Vagina (tissue), 2 donors: ENCODE results near the gene OXT. TPM values are rescaled to one million over a fixed set of nuclear protein-coding genes. Genes with fewer than 3 reads are reported as not detected.
A peak's percentile ranks its signal among the peaks of the same experiment; 100 is the strongest.
"Not testable (repeated sequence)": the region's sequence is repeated elsewhere in the genome, so short reads cannot be mapped to it uniquely, and the experiment has no call there.

Experiments used
- DNase-seq, 2 donors: peaks; one replicate each; pipeline ENCODE4 v3.0.0-alpha.2; 2017; ENCODE audit errors: extremely low spot score in 2 of 2
- H3K27ac ChIP-seq: fragments of 200-600 bp; sonication (generic); one replicate; pipeline ENCODE4 v1.5.1; 2019
- H3K27me3 ChIP-seq: fragments of 200-600 bp; sonication (generic); one replicate; pipeline ENCODE4 v1.5.1; 2019
- H3K36me3 ChIP-seq, 2 donors: fragments of 200-600 bp; sonication (generic); one replicate each; pipeline ENCODE4 v1.5.1; 2017 to 2019
- H3K4me1 ChIP-seq: fragments of 200-600 bp; sonication (generic); one replicate; pipeline ENCODE4 v1.5.1; 2019
- H3K4me3 ChIP-seq, 2 donors: fragments of 200-600 bp; sonication (generic); 1 replicate in 1 of 2; 2 replicates in 1 of 2; pipeline ENCODE4 v1.5.1; 2016 to 2019
- H3K9me3 ChIP-seq: fragments of 200-600 bp; sonication (generic); one replicate; pipeline ENCODE4 v1.5.1; 2019
- POLR2A ChIP-seq, 2 donors: fragments of 450-650 bp; IDR thresholded peaks; one replicate each; pipeline ENCODE4 v1.6.1; 2017; ENCODE audit warnings: antibody characterized with exemption in 2 of 2, mild to moderate bottlenecking in 2 of 2, moderate library complexity in 2 of 2
- POLR2AphosphoS5 ChIP-seq, 2 donors: sonication (generic); formaldehyde crosslinking; IDR thresholded peaks; one replicate each; pipeline ENCODE4 v1.9.0; 2017; ENCODE audit warnings: antibody characterized with exemption in 2 of 2, mild to moderate bottlenecking in 2 of 2, low read depth in 1 of 2; ENCODE audit not compliant: insufficient read depth in 1 of 2
- intact Hi-C: fragments of 100-400 bp; cut with DNase I; formaldehyde crosslinking; loops from one replicate; pipeline ENCODE4 v1.15.1; 2023
- total RNA-seq: library from RNA; depleted of rRNA; stranded (reverse); fragments of >200 nt; gene quantifications from one replicate; pipeline ENCODE4 v1.2.3, GENCODE V29; 2016
- TF ChIP-seq, protein P1 (sequence below), 3 experiments: fragments of 450-650 bp in 2 of 3; fragments of 200-600 bp in 1 of 3; sonication (generic) in 1 of 3; IDR thresholded peaks; one replicate each; pipeline ENCODE4 v1.5.1; 2017 to 2019; ENCODE audit warnings: antibody characterized with exemption in 3 of 3, mild to moderate bottlenecking in 2 of 3, moderate library complexity in 2 of 3

Gene OXT
- total RNA-seq, 1 donor from 2014 or later: not detected

DNA sequence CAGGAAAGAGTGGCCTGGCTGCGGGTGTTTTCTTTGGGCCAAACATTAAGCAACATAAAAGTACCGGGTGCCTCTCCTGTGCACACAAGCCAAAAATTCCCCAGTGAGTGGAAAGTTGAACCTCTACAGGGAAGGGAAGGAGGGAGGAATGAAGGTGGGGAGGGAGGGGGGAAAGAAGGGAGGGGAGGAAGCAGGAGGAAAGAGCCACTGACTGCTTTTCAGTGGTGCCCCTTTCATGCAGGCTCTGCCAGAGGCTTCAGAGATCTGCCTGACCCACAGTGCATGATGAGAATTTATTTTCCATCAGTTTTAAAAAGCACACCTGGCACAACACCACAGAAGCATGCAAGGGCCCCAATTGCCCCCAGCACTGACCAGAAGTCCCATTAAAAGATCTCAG is 40.6 kb downstream of the OXT start:
- Histone ChIP-seq H3K27ac (no peak overlapping the region), H3K4me3 (no peak overlapping the region), H3K4me1 (no peaks in the 10 kb centered on the region), H3K27me3 (no peaks in the 10 kb centered on the region), H3K36me3 (peaks cover 0 to 23% of the 10 kb centered on the region in 2 donors), H3K9me3 (no peaks in the 10 kb centered on the region)
- no peak for TF ChIP-seq POLR2AphosphoS5 (IDR thresholded peaks at IDR 0.05; ENCODE audit: insufficient read depth in 1 of 2, low read depth in 1 of 2)
- no peak for TF ChIP-seq POLR2A (IDR thresholded peaks at IDR 0.05)
- TF ChIP-seq, protein P1, sequence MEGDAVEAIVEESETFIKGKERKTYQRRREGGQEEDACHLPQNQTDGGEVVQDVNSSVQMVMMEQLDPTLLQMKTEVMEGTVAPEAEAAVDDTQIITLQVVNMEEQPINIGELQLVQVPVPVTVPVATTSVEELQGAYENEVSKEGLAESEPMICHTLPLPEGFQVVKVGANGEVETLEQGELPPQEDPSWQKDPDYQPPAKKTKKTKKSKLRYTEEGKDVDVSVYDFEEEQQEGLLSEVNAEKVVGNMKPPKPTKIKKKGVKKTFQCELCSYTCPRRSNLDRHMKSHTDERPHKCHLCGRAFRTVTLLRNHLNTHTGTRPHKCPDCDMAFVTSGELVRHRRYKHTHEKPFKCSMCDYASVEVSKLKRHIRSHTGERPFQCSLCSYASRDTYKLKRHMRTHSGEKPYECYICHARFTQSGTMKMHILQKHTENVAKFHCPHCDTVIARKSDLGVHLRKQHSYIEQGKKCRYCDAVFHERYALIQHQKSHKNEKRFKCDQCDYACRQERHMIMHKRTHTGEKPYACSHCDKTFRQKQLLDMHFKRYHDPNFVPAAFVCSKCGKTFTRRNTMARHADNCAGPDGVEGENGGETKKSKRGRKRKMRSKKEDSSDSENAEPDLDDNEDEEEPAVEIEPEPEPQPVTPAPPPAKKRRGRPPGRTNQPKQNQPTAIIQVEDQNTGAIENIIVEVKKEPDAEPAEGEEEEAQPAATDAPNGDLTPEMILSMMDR (IDR thresholded peaks at IDR 0.05): no peak
- intact Hi-C loops: loop anchor here (10.0 kb wide), 1 partner anchor 57 kb away; no protein-coding TSS in a partner anchor
- no peak for DNase-seq

DNA sequence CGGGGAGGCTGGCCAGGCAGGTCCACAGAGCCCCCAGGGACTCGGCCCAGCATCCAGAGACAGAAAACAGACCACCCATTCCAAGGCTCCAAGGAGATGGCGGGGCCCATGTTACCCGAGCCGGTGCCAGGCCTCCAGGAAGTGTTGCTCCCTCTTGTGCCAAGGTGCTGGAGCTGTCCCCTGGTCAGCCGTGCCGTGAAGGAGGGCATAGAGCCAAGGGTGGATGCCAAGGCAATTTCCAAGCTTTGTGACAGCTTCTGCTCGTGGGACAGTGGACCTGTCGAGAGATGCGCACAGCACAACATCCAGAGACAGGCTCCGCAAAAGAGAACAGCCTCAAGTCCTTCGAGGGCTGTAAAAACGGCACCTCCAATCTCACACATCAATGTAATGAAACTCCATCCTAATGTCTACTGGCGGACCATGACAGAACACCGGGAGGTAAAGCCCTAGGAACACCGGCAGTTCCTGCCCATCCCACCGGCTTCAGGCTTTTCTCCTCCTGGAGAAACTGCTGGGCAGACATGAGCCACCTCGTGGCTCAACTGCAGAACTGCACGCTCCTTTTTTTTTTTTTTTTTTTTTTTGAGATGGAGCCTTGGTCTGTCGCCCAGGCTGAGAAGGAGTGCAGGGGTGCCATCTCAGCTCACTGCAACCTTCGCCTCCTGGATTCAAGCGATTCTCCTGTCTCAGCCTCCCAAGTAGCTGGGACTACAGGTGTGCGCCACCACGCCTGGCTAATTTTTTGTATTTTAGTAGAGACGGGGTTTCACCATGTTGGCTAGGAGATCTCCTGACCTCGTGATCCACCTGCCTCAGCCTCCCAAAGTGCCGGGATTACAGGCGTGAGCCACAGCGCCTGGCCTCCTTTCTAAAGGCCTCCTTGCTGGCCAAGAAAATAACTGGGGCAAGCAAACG is 44.0 kb downstream of the OXT start:
- no peaks in the 10 kb centered on the region for H3K4me1 ChIP-seq
- H3K27me3 ChIP-seq: no peaks in the 10 kb centered on the region
- intact Hi-C loops: loop anchor here (10.0 kb wide), 1 partner anchor 61 kb away; no protein-coding TSS in a partner anchor
- DNase-seq: no peak
- H3K9me3 ChIP-seq: no peaks in the 10 kb centered on the region
- H3K27ac ChIP-seq: no peak overlapping the region
- TF ChIP-seq POLR2AphosphoS5 (IDR thresholded peaks at IDR 0.05; ENCODE audit: insufficient read depth in 1 of 2, low read depth in 1 of 2): no peak
- TF ChIP-seq, protein P1 (IDR thresholded peaks at IDR 0.05): peak; percentile 19 to 70 (median 37)
- H3K36me3 ChIP-seq: peaks cover 0 to 9% of the 10 kb centered on the region in 2 donors
- no peak overlapping the region for H3K4me3 ChIP-seq

DNA sequence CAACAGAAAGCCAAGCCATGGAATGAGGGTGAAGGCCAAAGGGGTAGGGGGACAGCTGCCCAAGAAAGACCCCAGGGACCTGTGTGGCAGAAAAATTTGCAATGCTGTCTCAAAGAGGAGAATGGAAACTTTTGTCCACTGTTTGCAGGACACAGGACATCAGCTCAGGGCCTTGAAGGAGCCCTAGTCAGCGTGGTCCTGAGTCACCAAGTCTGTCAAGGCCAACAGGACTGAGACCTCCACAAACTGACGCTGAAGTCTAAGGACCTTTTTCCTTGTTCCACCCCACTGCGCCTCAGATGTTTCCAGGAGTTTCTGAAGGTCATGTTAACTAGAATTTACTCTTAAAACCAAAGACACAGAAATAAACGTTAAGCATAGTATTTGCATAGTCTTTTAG is 44.9 kb downstream of the OXT start:
- Histone ChIP-seq H3K4me3 (no peak overlapping the region), H3K36me3 (peaks cover 0 to 13% of the 10 kb centered on the region in 2 donors), H3K9me3 (no peaks in the 10 kb centered on the region), H3K27me3 (no peaks in the 10 kb centered on the region), H3K27ac (no peak overlapping the region), H3K4me1 (no peaks in the 10 kb centered on the region)
- intact Hi-C loops: loop anchor here (10.0 kb wide), 1 partner anchor 62 kb away; no protein-coding TSS in a partner anchor
- TF ChIP-seq POLR2AphosphoS5 (IDR thresholded peaks at IDR 0.05; ENCODE audit: insufficient read depth in 1 of 2, low read depth in 1 of 2) (no peak), POLR2A (IDR thresholded peaks at IDR 0.05) (no peak)
- TF ChIP-seq, protein P1 (IDR thresholded peaks at IDR 0.05): no peak
- no peak for DNase-seq

DNA sequence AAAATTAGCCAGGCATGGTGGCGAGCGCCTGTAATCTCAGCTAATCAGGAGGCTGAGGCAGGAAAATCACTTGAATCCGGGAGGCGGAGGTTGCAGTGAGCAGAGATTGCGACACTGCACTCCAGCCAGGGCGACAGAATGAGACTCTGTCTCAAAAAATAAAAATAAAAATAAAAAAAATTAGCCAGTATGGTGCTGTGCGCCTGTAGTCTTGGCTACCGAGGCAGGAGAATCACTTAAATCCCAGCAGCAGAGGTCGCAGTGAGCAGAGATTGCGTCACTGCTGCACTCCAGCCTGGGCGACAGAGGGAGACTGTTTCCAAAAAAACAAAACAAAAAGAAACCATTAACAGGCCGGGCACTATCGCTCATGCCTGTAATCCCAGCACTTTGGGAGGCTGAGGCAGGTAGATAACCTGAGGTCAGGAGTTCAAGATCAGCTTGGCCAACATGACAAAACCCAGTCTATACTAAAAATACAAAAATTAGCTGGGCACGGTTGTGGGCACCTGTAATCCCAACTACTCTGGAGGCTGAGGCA is 46.5 kb downstream of the OXT start:
- H3K27me3 ChIP-seq, H3K9me3 ChIP-seq, H3K4me3 ChIP-seq, DNase-seq, H3K4me1 ChIP-seq: not testable (repeated sequence)
- Histone ChIP-seq H3K36me3 (peaks cover 5 to 29% of the 10 kb centered on the region in 2 donors), H3K27ac (peak overlapping the region; percentile 48)
- TF ChIP-seq POLR2AphosphoS5 (IDR thresholded peaks at IDR 0.05; ENCODE audit: insufficient read depth in 1 of 2, low read depth in 1 of 2): peak in 1 of 2 donors; percentile 21
- TF ChIP-seq, protein P1 (IDR thresholded peaks at IDR 0.05): peak; percentile 31 to 55 (median 39)
- intact Hi-C loops: loop anchor here (10.0 kb wide), 1 partner anchor 63 kb away; no protein-coding TSS in a partner anchor
